ENCODE data around the gene HS3ST2. TPM values are rescaled to one million over a fixed set of nuclear protein-coding genes. Genes with fewer than 3 reads are reported as not detected.

The HS3ST2 gene
- total and polyA plus RNA-seq, 8 donors = 0.10 to 2.7 (median 0.40) TPM; not detected in 2

DNA sequence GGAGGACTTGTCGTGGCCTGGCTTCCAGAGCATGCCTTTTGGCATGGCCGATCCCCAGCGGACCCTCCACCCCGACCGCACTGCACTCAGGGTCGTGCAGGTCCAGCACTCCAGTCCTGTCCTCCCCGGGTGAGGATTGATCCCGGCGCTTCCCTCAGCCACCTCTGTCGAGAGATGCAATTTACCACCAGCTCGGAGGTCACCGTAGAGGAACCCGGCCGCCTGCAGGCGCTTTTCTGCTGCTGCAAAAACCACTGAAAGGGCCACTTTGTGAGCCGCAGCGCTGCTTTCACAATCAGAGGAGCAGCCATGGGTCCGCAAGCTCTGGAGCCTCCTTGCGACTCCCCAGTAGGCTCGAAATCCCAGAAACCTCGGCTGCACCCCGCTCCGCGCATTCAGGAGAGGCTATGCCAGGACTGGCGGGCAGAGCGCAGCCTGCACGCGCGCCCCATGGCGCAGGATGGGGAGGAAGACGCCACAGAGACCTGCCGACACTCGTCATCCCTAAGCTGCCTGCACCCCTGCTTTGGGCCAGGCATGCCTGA, 134.2 kb downstream of the HS3ST2 start:
- Histone ChIP-seq H3K27ac (no peak overlapping the region), H3K4me3 (peak overlapping the region; percentile 8 to 21 (median 16)), H3K27me3 (peaks cover 0 to 52% (median 9%) of the 10 kb centered on the region in 3 donors), H3K9me3 (no peaks in the 10 kb centered on the region), H3K36me3 (no peaks in the 10 kb centered on the region), H3K4me1 (peaks cover 4 to 14% (median 10%) of the 10 kb centered on the region in 4 donors)
- intact Hi-C loops (cut with DNase I; ENCODE audit: low total_unique reads) = no loop called here
- peak in 1 of 2 donors; percentile 5 for DNase-seq
- TF ChIP-seq POLR2A (IDR thresholded peaks at IDR 0.05) (no peak), POLR2AphosphoS5 (IDR thresholded peaks at IDR 0.05) (no peak), EP300 (IDR thresholded peaks at IDR 0.05) (no peak)
- TF ChIP-seq, protein P1, sequence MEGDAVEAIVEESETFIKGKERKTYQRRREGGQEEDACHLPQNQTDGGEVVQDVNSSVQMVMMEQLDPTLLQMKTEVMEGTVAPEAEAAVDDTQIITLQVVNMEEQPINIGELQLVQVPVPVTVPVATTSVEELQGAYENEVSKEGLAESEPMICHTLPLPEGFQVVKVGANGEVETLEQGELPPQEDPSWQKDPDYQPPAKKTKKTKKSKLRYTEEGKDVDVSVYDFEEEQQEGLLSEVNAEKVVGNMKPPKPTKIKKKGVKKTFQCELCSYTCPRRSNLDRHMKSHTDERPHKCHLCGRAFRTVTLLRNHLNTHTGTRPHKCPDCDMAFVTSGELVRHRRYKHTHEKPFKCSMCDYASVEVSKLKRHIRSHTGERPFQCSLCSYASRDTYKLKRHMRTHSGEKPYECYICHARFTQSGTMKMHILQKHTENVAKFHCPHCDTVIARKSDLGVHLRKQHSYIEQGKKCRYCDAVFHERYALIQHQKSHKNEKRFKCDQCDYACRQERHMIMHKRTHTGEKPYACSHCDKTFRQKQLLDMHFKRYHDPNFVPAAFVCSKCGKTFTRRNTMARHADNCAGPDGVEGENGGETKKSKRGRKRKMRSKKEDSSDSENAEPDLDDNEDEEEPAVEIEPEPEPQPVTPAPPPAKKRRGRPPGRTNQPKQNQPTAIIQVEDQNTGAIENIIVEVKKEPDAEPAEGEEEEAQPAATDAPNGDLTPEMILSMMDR (IDR thresholded peaks at IDR 0.05) = no peak
- 10 to 18% (median 14%) methylated on average over 21 to 33 of the region's 33 CpGs for WGBS, 5 donors

DNA sequence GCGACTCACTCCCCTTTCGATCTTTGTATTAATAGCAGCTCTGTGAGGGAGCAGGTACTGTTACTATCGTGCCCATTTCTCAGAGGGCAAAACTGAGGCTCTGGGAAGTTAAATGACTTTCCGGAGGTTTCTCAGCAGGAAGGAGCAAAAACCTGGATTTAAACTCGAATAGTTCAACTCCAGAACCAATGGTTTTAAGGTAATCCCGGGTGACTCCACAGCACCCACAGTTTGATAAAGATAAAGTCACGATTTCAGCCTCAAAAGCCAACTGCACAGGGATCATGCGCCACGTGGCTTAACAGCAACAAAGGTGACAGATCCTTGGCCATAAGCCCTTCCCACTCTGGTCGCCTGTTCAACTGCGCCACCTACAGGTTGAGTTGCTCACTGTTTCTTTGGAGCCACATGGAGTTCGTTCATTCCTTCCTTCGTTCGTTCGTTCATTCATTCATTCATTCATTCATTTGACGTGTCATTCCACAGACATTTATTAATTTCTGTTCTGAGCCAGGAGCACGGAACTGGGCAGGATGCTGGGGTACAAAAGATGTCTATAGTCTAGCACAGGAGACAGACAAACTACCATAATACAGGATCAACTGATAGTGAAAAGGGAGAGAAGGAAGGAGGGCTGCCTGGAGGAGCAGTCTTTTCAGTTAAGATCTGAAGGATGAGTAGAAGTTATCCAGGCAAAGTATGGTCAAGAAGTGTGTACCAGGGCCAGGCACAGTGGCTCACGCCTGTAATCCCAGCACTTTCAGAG, 134.8 kb downstream of the HS3ST2 start:
- no peaks in the 10 kb centered on the region for H3K36me3 ChIP-seq
- no peak overlapping the region for H3K27ac ChIP-seq
- WGBS, 5 donors = 11 to 17% (median 16%) methylated on average over 18 of the region's 18 CpGs
- H3K4me3 ChIP-seq = peak overlapping the region; percentile 8 to 21 (median 16)
- no peaks in the 10 kb centered on the region for H3K9me3 ChIP-seq
- TF ChIP-seq, protein P1 (IDR thresholded peaks at IDR 0.05) = peak in 5 of 7 experiments; percentile 37 to 69 (median 59)
- TF ChIP-seq POLR2AphosphoS5 (IDR thresholded peaks at IDR 0.05) = peak in 1 of 3 donors; percentile 32
- TF ChIP-seq EP300 (IDR thresholded peaks at IDR 0.05) = no peak
- H3K4me1 ChIP-seq = peaks cover 4 to 14% (median 10%) of the 10 kb centered on the region in 4 donors
- intact Hi-C loops (cut with DNase I; ENCODE audit: low total_unique reads) = no loop called here
- DNase-seq = peak; percentile 57 to 66
- H3K27me3 ChIP-seq = peaks cover 0 to 50% (median 9%) of the 10 kb centered on the region in 3 donors

GRCh38 chr16:22955461-22956070, 141.6 kb downstream of the HS3ST2 start:
- Histone ChIP-seq H3K4me3 (no peak overlapping the region), H3K27me3 (peaks cover 0 to 30% (median 0%) of the 10 kb centered on the region in 3 donors), H3K4me1 (no peaks in the 10 kb centered on the region), H3K27ac (no peak overlapping the region), H3K36me3 (no peaks in the 10 kb centered on the region), H3K9me3 (no peaks in the 10 kb centered on the region)
- DNase-seq = peak in 1 of 2 donors; percentile 34
- WGBS, 5 donors = 26 to 45% (median 28%) methylated on average over 6 of the region's 6 CpGs
- TF ChIP-seq, protein P1 (IDR thresholded peaks at IDR 0.05) = no peak
- TF ChIP-seq POLR2AphosphoS5 (IDR thresholded peaks at IDR 0.05) (no peak), EP300 (IDR thresholded peaks at IDR 0.05) (no peak), POLR2A (IDR thresholded peaks at IDR 0.05) (no peak)
- intact Hi-C loops (cut with DNase I; ENCODE audit: low total_unique reads) = no loop called here

- intact Hi-C loops (cut with DNase I; ENCODE audit: low total_unique reads) = no loop called here
- Histone ChIP-seq H3K27ac (no peak overlapping the region), H3K9me3 (peaks cover 0 to 9% (median 3%) of the 10 kb centered on the region in 4 donors), H3K4me1 (no peaks in the 10 kb centered on the region), H3K27me3 (peaks cover 0 to 24% (median 0%) of the 10 kb centered on the region in 3 donors), H3K4me3 (no peak overlapping the region), H3K36me3 (no peaks in the 10 kb centered on the region)
- 31 to 63% (median 51%) methylated on average over 3 to 4 of the region's 4 CpGs for WGBS, 5 donors
- DNase-seq = no peak
- TF ChIP-seq POLR2AphosphoS5 (IDR thresholded peaks at IDR 0.05) (no peak), POLR2A (IDR thresholded peaks at IDR 0.05) (no peak), EP300 (IDR thresholded peaks at IDR 0.05) (no peak)
- TF ChIP-seq, protein P1 (IDR thresholded peaks at IDR 0.05) = no peak
Measured at GRCh38 chr16:22961206-22961605, 147.2 kb downstream of the HS3ST2 start.

All from stomach (tissue), 9 donors.